Heart left ventricle (tissue), 13 donors: Measurements from ENCODE around the gene CDH3.
A peak's percentile ranks its signal among the peaks of the same experiment; 100 is the strongest.

Experiments used
- CTCF ChIP-seq, 12 donors: fragments of 200-600 bp; sonication (generic) in 4 of 12; IDR thresholded peaks; one replicate each; pipeline versions ENCODE4 v1.5.0 to v1.8.0; 2018 to 2022; ENCODE audit warnings: antibody characterized with exemption in 12 of 12, mild to moderate bottlenecking in 5 of 12
- POLR2A ChIP-seq, 2 donors: fragments of 450-650 bp; IDR thresholded peaks; one replicate each; pipeline ENCODE4 v1.6.1; 2017; ENCODE audit warnings: antibody characterized with exemption in 2 of 2, mild to moderate bottlenecking in 2 of 2, moderate library complexity in 2 of 2
- donor health status: ischemic (EF 13 %, LVEDD 7.1; RV severe dilation, severe dysfunction).
- donor health status: DM: no; HTN: yes; CAD: no.
- donor health status: DM: no; HTN: no; CAD: no.
- donor health status: ischemic (EF 25% LVEDD 6.9; RV normal size, moderate dysfunction).
- donor health status: ischemic (EF 25% LVEDD 5.7; RV mildly dilated, moderate dysfunction).
- donor health status: ischemic (EF 35%, LVEDD 5.7; RV mildly dilated, moderate dysfunction).
- donor health status: nonischemic (EF 11% LVEDD 7.7; RV severe dilation, severe dysfunction).
- donor health status: DM: yes; HTN: yes; CAD: no.
- donor health status: PGD.
- donor health status: ischemic (EF 29% LVEDD 5.4; RV normal size, mild dysfunction).
- donor health status: nonischemic (EF 23%, LVEDD 6.1; RV moderate dilation, normal function).

GRCh38 chr16:68704232-68704867, 59.2 kb downstream of the CDH3 start:
- peak in 11 of 12 donors; percentile 29 to 62 (median 46) for TF ChIP-seq CTCF (IDR thresholded peaks at IDR 0.05)
- no peak for TF ChIP-seq POLR2A (IDR thresholded peaks at IDR 0.05)
